K562 (cell line): ENCODE data around the gene LZTR1. TPM values are rescaled to one million over a fixed set of nuclear protein-coding genes. Genes with fewer than 3 reads are reported as not detected.

Experiments
- E2F6 ChIP-seq, 2 experiments: IDR thresholded peaks; 2 replicates each; pipeline ENCODE4 v1.6.1; 2011; ENCODE audit warnings: borderline replicate concordance in 1 of 2, control low read depth in 1 of 2, low read depth in 1 of 2, low read length in 1 of 2, mild to moderate bottlenecking in 1 of 2, mixed read lengths in 1 of 2, moderate library complexity in 1 of 2; ENCODE audit not compliant: insufficient read depth in 1 of 2, insufficient read length in 1 of 2, poor library complexity in 1 of 2, severe bottlenecking in 1 of 2; ENCODE audit errors: extremely low read depth in 1 of 2
- EP400 ChIP-seq: fragments of 450-650 bp; IDR thresholded peaks from 2 replicates; pipeline ENCODE4 v1.6.1; 2017; ENCODE audit warnings: antibody characterized with exemption, mild to moderate bottlenecking, moderate library complexity
- FOXA1 ChIP-seq: fragments of 450-650 bp; IDR thresholded peaks from 2 replicates; pipeline ENCODE4 v1.6.1; 2016; ENCODE audit warnings: mild to moderate bottlenecking, borderline replicate concordance
- GABPB2 ChIP-seq: fragments of 250-450 bp; sonication (Bioruptor Pico); conservative IDR thresholded peaks from 2 replicates; pipeline ENCODE4 v1.5.1; 2021; ENCODE audit warnings: mild to moderate bottlenecking
- GTF2A2 ChIP-seq: IDR thresholded peaks from 2 replicates; pipeline ENCODE4 v1.6.1; 2016; ENCODE audit warnings: mild to moderate bottlenecking, missing genetic modification characterization, missing compliant biosample characterization
- HMGXB4 ChIP-seq: sonication (generic); formaldehyde crosslinking; IDR thresholded peaks from 2 replicates; pipeline ENCODE4 v1.8.1; 2023; ENCODE audit warnings: mild to moderate bottlenecking, missing genetic modification reagents
- HOMEZ ChIP-seq: fragments of 250-450 bp; sonication (Bioruptor Pico); IDR thresholded peaks from 2 replicates; pipeline ENCODE4 v1.4.0; 2020; ENCODE audit warnings: mild to moderate bottlenecking, moderate library complexity
- ILK ChIP-seq: fragments of 450-650 bp; IDR thresholded peaks from 2 replicates; pipeline ENCODE4 v1.6.1; 2016; ENCODE audit warnings: missing genetic modification characterization, low read depth, mild to moderate bottlenecking, missing compliant biosample characterization, moderate library complexity, borderline replicate concordance
- MAFG ChIP-seq: fragments of 450-650 bp; conservative IDR thresholded peaks from 2 replicates; pipeline ENCODE4 v1.6.1; 2016; ENCODE audit warnings: missing genetic modification characterization, missing compliant biosample characterization
- SRSF1 ChIP-seq: fragments of 200-400 bp; formaldehyde crosslinking; IDR thresholded peaks from 2 replicates; pipeline ENCODE4 v1.6.1; 2017; ENCODE audit warnings: mild to moderate bottlenecking, low read depth, low read length, moderate library complexity
- TFE3 ChIP-seq: fragments of 450-650 bp; formaldehyde crosslinking; IDR thresholded peaks from 2 replicates; pipeline ENCODE4 v1.4.0; 2020; ENCODE audit warnings: mild to moderate bottlenecking, mixed read lengths
- ZBTB12 ChIP-seq: fragments of 250-450 bp; sonication (Bioruptor Pico); IDR thresholded peaks from 2 replicates; pipeline ENCODE4 v1.4.0; 2020
- ZNF239 ChIP-seq: fragments of 250-450 bp; sonication (Bioruptor Pico); IDR thresholded peaks from 2 replicates; pipeline ENCODE4 v1.4.0; 2020; ENCODE audit warnings: mild to moderate bottlenecking
- ZNF263 ChIP-seq: sonication (generic); formaldehyde crosslinking; IDR thresholded peaks from 2 replicates; pipeline ENCODE4 v1.8.0; 2022; ENCODE audit warnings: mild to moderate bottlenecking, missing genetic modification reagents, borderline replicate concordance
- ZNF449 ChIP-seq: fragments of 250-450 bp; sonication (Bioruptor Pico); IDR thresholded peaks from 2 replicates; pipeline ENCODE4 v1.8.0; 2022; ENCODE audit warnings: moderate library complexity, mild to moderate bottlenecking, inconsistent platforms
- polyA plus RNA-seq, 8 experiments: library from polyadenylated mRNA; depleted of rRNA in 4 of 8; stranded (reverse) in 5 of 8; unstranded in 3 of 8; fragments of >200 nt; fragmentation: Nextera tagmentation in 2 of 8; fragmentation: Illumina TruSeq in 1 of 8; extraction: Ambion mirVana in 2 of 8; extraction: Trizol in 1 of 8; gene quantifications; 2 replicates each; pipeline versions ENCODE4 v1.2.1 to v1.2.3, GENCODE V29; 2011 to 2014; ENCODE audit warnings: inconsistent platforms in 1 of 8, missing spikeins in 1 of 8
- total RNA-seq, 7 experiments: library from RNA; depleted of rRNA in 6 of 7; stranded (reverse); fragments of >200 nt in 6 of 7; fragmentation: Illumina TruSeq in 2 of 7; extraction: Trizol in 2 of 7; gene quantifications; 2 replicates each; pipeline versions ENCODE4 v1.2.1 to v1.2.3, GENCODE V29; 2011 to 2021; ENCODE audit warnings: low replicate concordance in 1 of 7

LZTR1 gene
- total and polyA plus RNA-seq, 9 of the 15 experiments (the other 6 are each of a cell fraction or from before 2014, with no cell fraction given), result 2.2 to 135 (median 63.0) TPM

GRCh38 chr22:20981787-20982562 lies at the start of gene LZTR1 (continued):
- peak; percentile 96 to 97 for TF ChIP-seq E2F6 (IDR thresholded peaks at IDR 0.05; ENCODE audit: borderline replicate concordance in 1 of 2, extremely low read depth in 1 of 2, insufficient read depth in 1 of 2, insufficient read length in 1 of 2, low read depth in 1 of 2, low read length in 1 of 2, poor library complexity in 1 of 2, severe bottlenecking in 1 of 2)
- peak; percentile 43 for TF ChIP-seq TFE3 (CRISPR knock-in tag)
- peak; percentile 98 for TF ChIP-seq HOMEZ (CRISPR knock-in tag)
- no peak for TF ChIP-seq ILK
- TF ChIP-seq EP400, result no peak
- TF ChIP-seq GABPB2 (CRISPR knock-in tag), result peak; percentile 94; the same call in 1 of the 2 replicates
- TF ChIP-seq HMGXB4, result peak; percentile 100
- TF ChIP-seq ZNF449 (CRISPR knock-in tag), result peak; percentile 94
- TF ChIP-seq SRSF1, result no peak
- TF ChIP-seq ZNF239, result peak; percentile 87; the same call in 1 of the 2 replicates
- no peak for TF ChIP-seq ZNF263
- no peak for TF ChIP-seq MAFG (tag)
- TF ChIP-seq ZBTB12 (CRISPR knock-in tag), result peak; percentile 85
- no peak for TF ChIP-seq FOXA1
- peak; percentile 79 for TF ChIP-seq GTF2A2 (tag)
